Thoracic aorta (tissue), 2 donors: Measurements from ENCODE around the gene CDKL5. TPM values are rescaled to one million over a fixed set of nuclear protein-coding genes. Genes with fewer than 3 reads are reported as not detected.

ENCODE experiments used
- ATAC-seq: fragments of 150-250 bp; one replicate; pipeline ENCODE4 v1.8.0; 2017; ENCODE audit warnings: low read depth; ENCODE audit not compliant: insufficient number of reproducible peaks, low FRiP score
- DNase-seq: peaks from one replicate; pipeline ENCODE4 v3.0.0-alpha.2; 2020; ENCODE audit warnings: low spot score
- H3K27ac ChIP-seq, 2 donors: fragments of 200-600 bp; sonication (generic); 1 replicate in 1 of 2; 2 replicates in 1 of 2; pipeline ENCODE4 v1.5.1; 2016; ENCODE audit warnings: mild to moderate bottlenecking in 2 of 2, moderate library complexity in 2 of 2
- H3K27me3 ChIP-seq: fragments of 200-600 bp; sonication (generic); replicated peaks from 2 replicates; pipeline ENCODE4 v1.6.0; 2016; ENCODE audit warnings: mild to moderate bottlenecking; ENCODE audit not compliant: insufficient read depth
- H3K36me3 ChIP-seq: fragments of 200-600 bp; sonication (generic); one replicate; pipeline ENCODE4 v1.5.1; 2016
- H3K4me1 ChIP-seq, 2 donors: fragments of 200-600 bp; sonication (generic); 1 replicate in 1 of 2; 2 replicates in 1 of 2; pipeline versions ENCODE4 v1.5.1 to v1.6.0; 2016; ENCODE audit warnings: low read depth in 2 of 2, mild to moderate bottlenecking in 1 of 2; ENCODE audit not compliant: control insufficient read depth in 1 of 2
- H3K4me3 ChIP-seq: fragments of 200-600 bp; sonication (generic); 2 replicates; pipeline ENCODE4 v1.5.1; 2016; ENCODE audit warnings: mild to moderate bottlenecking
- H3K9me3 ChIP-seq: fragments of 200-600 bp; sonication (generic); 2 replicates; pipeline ENCODE4 v1.5.1; 2016
- CTCF ChIP-seq: fragments of 200-600 bp; sonication (generic); IDR thresholded peaks from one replicate; pipeline ENCODE4 v1.5.1; 2019; ENCODE audit warnings: antibody characterized with exemption
- total RNA-seq, 2 donors: library from RNA; depleted of rRNA; stranded (reverse); fragments of >200 nt; gene quantifications; one replicate each; pipeline versions ENCODE4 v1.1.0 to v1.2.3, GENCODE V29; 2016

CDKL5 gene
- total RNA-seq, 2 donors from 2014 or later, result 13.5 to 17.2 TPM

- no peaks in the 10 kb centered on the region for H3K9me3 ChIP-seq
- TF ChIP-seq CTCF, result no peak
- peaks cover 0 to 11% of the 10 kb centered on the region in 2 donors for H3K4me1 ChIP-seq
- H3K36me3 ChIP-seq, result no peaks in the 10 kb centered on the region
- no peaks in the 10 kb centered on the region for H3K27me3 ChIP-seq
- DNase-seq (no peak), ATAC-seq (no peak)
- no peak overlapping the region for H3K27ac ChIP-seq
- no peak overlapping the region for H3K4me3 ChIP-seq
Observed at GRCh38 chrX:18545771-18546170, 120.4 kb downstream of the CDKL5 start.

GRCh38 chrX:18548996-18549395, 123.6 kb downstream of the CDKL5 start:
- TF ChIP-seq CTCF, result no peak
- no peak for ATAC-seq
- H3K9me3 ChIP-seq, result no peaks in the 10 kb centered on the region

GRCh38 chrX:18549643-18550042, 124.2 kb downstream of the CDKL5 start:
- ATAC-seq, result no peak
- H3K27ac ChIP-seq, result no peak overlapping the region
- H3K4me1 ChIP-seq, result no peaks in the 10 kb centered on the region
- no peaks in the 10 kb centered on the region for H3K27me3 ChIP-seq
- no peaks in the 10 kb centered on the region for H3K9me3 ChIP-seq
- H3K36me3 ChIP-seq, result no peaks in the 10 kb centered on the region
- no peak for TF ChIP-seq CTCF
- H3K4me3 ChIP-seq, result no peak overlapping the region
- DNase-seq, result no peak

More at GRCh38 chrX:18548996-18549395, 123.6 kb downstream of the CDKL5 start:
- H3K27me3 ChIP-seq, result no peaks in the 10 kb centered on the region
- no peak for DNase-seq
- no peaks in the 10 kb centered on the region for H3K36me3 ChIP-seq
- no peak overlapping the region for H3K4me3 ChIP-seq
- no peak overlapping the region for H3K27ac ChIP-seq
- H3K4me1 ChIP-seq, result no peaks in the 10 kb centered on the region

- TF ChIP-seq CTCF, result no peak
- Histone ChIP-seq H3K4me3 (no peak overlapping the region), H3K27ac (no peak overlapping the region), H3K4me1 (no peaks in the 10 kb centered on the region), H3K36me3 (no peaks in the 10 kb centered on the region), H3K27me3 (no peaks in the 10 kb centered on the region), H3K9me3 (no peaks in the 10 kb centered on the region)
- ATAC-seq (no peak), DNase-seq (no peak)
Observed at GRCh38 chrX:18557879-18558278, 132.5 kb downstream of the CDKL5 start.

- no peaks in the 10 kb centered on the region for H3K27me3 ChIP-seq
Observed at GRCh38 chrX:18558799-18559198, 133.4 kb downstream of the CDKL5 start.

More at GRCh38 chrX:18558799-18559198, 133.4 kb downstream of the CDKL5 start:
- no peaks in the 10 kb centered on the region for H3K4me1 ChIP-seq
- no peaks in the 10 kb centered on the region for H3K36me3 ChIP-seq
- ATAC-seq, result no peak
- no peak overlapping the region for H3K27ac ChIP-seq
- DNase-seq, result no peak
- no peak for TF ChIP-seq CTCF
- H3K4me3 ChIP-seq, result no peak overlapping the region
- H3K9me3 ChIP-seq, result no peaks in the 10 kb centered on the region
